K562 (cell line): ENCODE data around the gene BHLHE40. TPM values are rescaled to one million over a fixed set of nuclear protein-coding genes. Genes with fewer than 3 reads are reported as not detected.

ENCODE experiments used
- C11orf30 ChIP-seq: fragments of 450-650 bp; IDR thresholded peaks from 2 replicates; pipeline ENCODE4 v1.6.1; 2016; ENCODE audit warnings: low read depth, mild to moderate bottlenecking
- CTCFL ChIP-seq: IDR thresholded peaks from 2 replicates; pipeline ENCODE4 v1.6.1; 2011; ENCODE audit warnings: borderline replicate concordance, low read depth, mild to moderate bottlenecking, moderate library complexity, low read length; ENCODE audit not compliant: insufficient read depth, poor library complexity, severe bottlenecking
- ETV5 ChIP-seq: sonication (generic); formaldehyde crosslinking; IDR thresholded peaks from 2 replicates; pipeline ENCODE4 v1.4.0; 2020; ENCODE audit warnings: low read depth, mild to moderate bottlenecking, missing genetic modification reagents
- HDAC2 ChIP-seq: fragments of 450-650 bp; IDR thresholded peaks from 2 replicates; pipeline ENCODE4 v1.6.1; 2016; ENCODE audit warnings: mild to moderate bottlenecking
- HSF4 ChIP-seq: fragments of 250-450 bp; sonication (Bioruptor Pico); IDR thresholded peaks from 2 replicates; pipeline ENCODE4 v2.1.2; 2022; ENCODE audit warnings: mild to moderate bottlenecking, moderate library complexity, borderline replicate concordance
- L3MBTL2 ChIP-seq: fragments of 450-650 bp; IDR thresholded peaks from 2 replicates; pipeline ENCODE4 v1.6.1; 2016; ENCODE audit warnings: mild to moderate bottlenecking, moderate library complexity
- LARP7 ChIP-seq: fragments of 450-650 bp; IDR thresholded peaks from 2 replicates; pipeline ENCODE4 v1.6.1; 2016
- MTA3 ChIP-seq: fragments of 450-650 bp; formaldehyde crosslinking; IDR thresholded peaks from 2 replicates; pipeline ENCODE4 v1.6.1; 2017; ENCODE audit warnings: mild to moderate bottlenecking, borderline replicate concordance
- MTF1 ChIP-seq: fragments of 250-450 bp; sonication (Bioruptor Pico); IDR thresholded peaks from 2 replicates; pipeline ENCODE4 v1.9.0; 2021; ENCODE audit warnings: moderate library complexity, mild to moderate bottlenecking, inconsistent platforms, borderline replicate concordance
- PURB ChIP-seq: sonication (generic); formaldehyde crosslinking; IDR thresholded peaks from 2 replicates; pipeline ENCODE4 v1.9.0; 2021; ENCODE audit warnings: low read depth, mild to moderate bottlenecking, missing genetic modification reagents
- RBM39 ChIP-seq: fragments of 200-400 bp; formaldehyde crosslinking; optimal IDR thresholded peaks from 2 replicates; pipeline ENCODE3; 2018; ENCODE audit warnings: low read depth, low read length
- RERE ChIP-seq: sonication (generic); formaldehyde crosslinking; IDR thresholded peaks from 2 replicates; pipeline ENCODE4 v1.8.0; 2023; ENCODE audit warnings: missing genetic modification reagents, mild to moderate bottlenecking, borderline replicate concordance
- SMARCA5 ChIP-seq: fragments of 450-650 bp; IDR thresholded peaks from 2 replicates; pipeline ENCODE4 v1.6.1; 2016
- SNRNP70 ChIP-seq: fragments of 200-400 bp; formaldehyde crosslinking; optimal IDR thresholded peaks from 2 replicates; pipeline ENCODE3; 2017; ENCODE audit warnings: low read depth, low read length
- SRSF1 ChIP-seq: fragments of 200-400 bp; formaldehyde crosslinking; IDR thresholded peaks from 2 replicates; pipeline ENCODE4 v1.6.1; 2017; ENCODE audit warnings: mild to moderate bottlenecking, low read depth, low read length, moderate library complexity
- ZBTB49 ChIP-seq: sonication (generic); formaldehyde crosslinking; IDR thresholded peaks from 2 replicates; pipeline ENCODE4 v1.8.0; 2022; ENCODE audit warnings: missing genetic modification reagents, mild to moderate bottlenecking, borderline replicate concordance
- ZFPM2 ChIP-seq: fragments of 250-450 bp; sonication (Bioruptor Pico); IDR thresholded peaks from 2 replicates; pipeline ENCODE4 v1.5.1; 2022; ENCODE audit warnings: mild to moderate bottlenecking
- ZNF232 ChIP-seq: sonication (generic); formaldehyde crosslinking; IDR thresholded peaks from 2 replicates; pipeline ENCODE4 v1.8.0; 2022; ENCODE audit warnings: mild to moderate bottlenecking, missing genetic modification reagents
- polyA plus RNA-seq, 8 experiments: library from polyadenylated mRNA; depleted of rRNA in 4 of 8; stranded (reverse) in 5 of 8; unstranded in 3 of 8; fragments of >200 nt; fragmentation: Nextera tagmentation in 2 of 8; fragmentation: Illumina TruSeq in 1 of 8; extraction: Ambion mirVana in 2 of 8; extraction: Trizol in 1 of 8; gene quantifications; 2 replicates each; pipeline versions ENCODE4 v1.2.1 to v1.2.3, GENCODE V29; 2011 to 2014; ENCODE audit warnings: inconsistent platforms in 1 of 8, missing spikeins in 1 of 8
- total RNA-seq, 7 experiments: library from RNA; depleted of rRNA in 6 of 7; stranded (reverse); fragments of >200 nt in 6 of 7; fragmentation: Illumina TruSeq in 2 of 7; extraction: Trizol in 2 of 7; gene quantifications; 2 replicates each; pipeline versions ENCODE4 v1.2.1 to v1.2.3, GENCODE V29; 2011 to 2021; ENCODE audit warnings: low replicate concordance in 1 of 7

Gene BHLHE40
- total and polyA plus RNA-seq, 9 of the 15 experiments (the other 6 are each of a cell fraction or from before 2014, with no cell fraction given) = 12.0 to 83.9 (median 31.4) TPM

- TF ChIP-seq ZBTB49 (CRISPR knock-in tag) (no peak), RBM39 (no peak), L3MBTL2 (peak; percentile 24; the same call in 1 of the 2 replicates), C11orf30 (no peak), HDAC2 (0 out of 2 replicates have a peak, but pooled peaks have one; percentile 42), SNRNP70 (no peak), ZFPM2 (CRISPR knock-in tag) (no peak), RERE (CRISPR knock-in tag) (no peak), ZNF232 (CRISPR knock-in tag) (no peak), LARP7 (peak; percentile 86; the same call in 1 of the 2 replicates), SRSF1 (no peak), SMARCA5 (peak; percentile 85), ETV5 (CRISPR knock-in tag) (no peak), HSF4 (CRISPR knock-in tag) (no peak), MTF1 (CRISPR knock-in tag) (no peak), PURB (CRISPR knock-in tag) (no peak), CTCFL (no peak), MTA3 (no peak)
These were observed 42.2 kb downstream of the BHLHE40 start (continued) for GRCh38 chr3:5021116-5022092.
